Endothelial cell of umbilical vein (primary cell): ENCODE results near the gene SLC35E2B. TPM values are rescaled to one million over a fixed set of nuclear protein-coding genes. Genes with fewer than 3 reads are reported as not detected.
"Not testable (repeated sequence)": the region's sequence is repeated elsewhere in the genome, so short reads cannot be mapped to it uniquely, and the experiment has no call there.

Experiments used
- BruUV-seq: library from RNA; stranded (reverse); fragments of 400-500 nt; replicated peaks from 2 replicates; lab custom pipeline; 2021; lab: Mats Ljungman, UMichigan
- CTCF ChIA-PET: fragments of 300-600, 350-600 bp; sonication (Branson Sonifier 250); formaldehyde crosslinking; loops from one replicate; lab custom pipeline; 2021; ENCODE audit warnings: antibody characterized with exemption, inconsistent platforms; lab: Charles Lee
- POLR2A ChIA-PET: fragments of 300-600, 350-600 bp; sonication (Branson Sonifier 250); formaldehyde crosslinking; loops from one replicate; lab custom pipeline; 2021; ENCODE audit warnings: antibody characterized with exemption, inconsistent platforms; lab: Charles Lee
- DNase-seq: peaks from one replicate; pipeline ENCODE4 v3.0.0-alpha.2; 2011; ENCODE audit warnings: low read depth, low spot score
- FAIRE-seq: peaks from 2 replicates; lab custom pipeline; 2011; peaks lifted over from hg19 to GRCh38; lab: Jason Lieb, UNC
- H2AFZ ChIP-seq: 2 replicates; pipeline ENCODE4 v1.6.0; 2012; ENCODE audit warnings: low read depth, low read length, control low read depth, inconsistent platforms
- H3K27ac ChIP-seq: 2 replicates; pipeline ENCODE4 v1.5.1; 2011; ENCODE audit warnings: low read depth, mild to moderate bottlenecking, control low read depth, low read length, moderate library complexity; ENCODE audit not compliant: insufficient read depth
- H3K27me3 ChIP-seq, 2 experiments: 2 replicates each; pipeline versions ENCODE4 v1.6.0 to v1.6.1; 2011; ENCODE audit warnings: low read length in 2 of 2, mixed read lengths in 1 of 2; ENCODE audit not compliant: control insufficient read depth in 2 of 2, insufficient read depth in 2 of 2
- H3K36me3 ChIP-seq, 2 experiments: 2 replicates in 1 of 2; 3 replicates in 1 of 2; pipeline ENCODE4 v1.5.1; 2011; ENCODE audit warnings: low read length in 2 of 2, mild to moderate bottlenecking in 1 of 2, moderate library complexity in 1 of 2; ENCODE audit not compliant: control insufficient read depth in 2 of 2, insufficient read depth in 2 of 2; ENCODE audit errors: extremely low read depth in 1 of 2
- H3K4me1 ChIP-seq: 3 replicates; pipeline ENCODE4 v1.5.1; 2011; ENCODE audit warnings: mild to moderate bottlenecking, low read length; ENCODE audit not compliant: control insufficient read depth, insufficient read depth; ENCODE audit errors: extremely low read depth
- H3K4me2 ChIP-seq: 2 replicates; pipeline ENCODE4 v1.6.1; 2011; ENCODE audit warnings: low read length, control low read depth, mixed read lengths; ENCODE audit not compliant: insufficient read depth
- H3K4me3 ChIP-seq, 3 experiments: fragments of 200-600 bp in 1 of 3; sonication (generic), shearing (Covaris generic) in 1 of 3; replicated peaks in 1 of 3; 2 replicates each; pipeline ENCODE4 v1.5.1; 2011 to 2016; ENCODE audit warnings: control low read depth in 3 of 3, low read length in 3 of 3, mild to moderate bottlenecking in 2 of 3, inconsistent platforms in 1 of 3, low read depth in 1 of 3, moderate library complexity in 1 of 3; ENCODE audit not compliant: insufficient read depth in 1 of 3
- H3K79me2 ChIP-seq: 2 replicates; pipeline ENCODE4 v1.6.0; 2012; ENCODE audit warnings: low read length, inconsistent platforms; ENCODE audit not compliant: control insufficient read depth, insufficient read depth
- H3K9ac ChIP-seq: replicated peaks from 2 replicates; pipeline ENCODE3; 2011; ENCODE audit warnings: low read length, control low read depth; ENCODE audit not compliant: insufficient read depth; ENCODE audit errors: extremely low read depth
- H3K9me1 ChIP-seq: replicated peaks from 3 replicates; pipeline ENCODE4 v1.6.0; 2011; ENCODE audit warnings: mild to moderate bottlenecking, low read length; ENCODE audit not compliant: control insufficient read depth, insufficient read depth; ENCODE audit errors: extremely low read depth
- H3K9me3 ChIP-seq: replicated peaks from 2 replicates; pipeline ENCODE4 v1.5.1; 2012; ENCODE audit warnings: low read length, inconsistent platforms; ENCODE audit not compliant: control insufficient read depth, insufficient read depth
- H4K20me1 ChIP-seq: replicated peaks from 2 replicates; pipeline ENCODE3; 2011; ENCODE audit warnings: mild to moderate bottlenecking, low read length; ENCODE audit not compliant: control insufficient read depth, insufficient read depth; ENCODE audit errors: extremely low read depth
- dilution Hi-C: fragments of 300-500 bp; cut with MboI; formaldehyde crosslinking; loops from one replicate; pipeline ENCODE4 v1.15.0; 2019; ENCODE audit warnings: low sequenced_read_pairs; ENCODE audit not compliant: extremely low pct_ligation_motif_present
- intact Hi-C: fragments of 100-400 bp; cut with micrococcal nuclease; formaldehyde crosslinking; loops from one replicate; pipeline ENCODE4 v1.10.0; 2022
- polyA plus RNA-seq, 4 experiments: library from polyadenylated mRNA; depleted of rRNA in 3 of 4; stranded (reverse) in 3 of 4; unstranded in 1 of 4; fragments of >200 nt; gene quantifications; 2 replicates each; pipeline versions ENCODE4 v1.2.1 to v1.2.3, GENCODE V29; 2011 to 2012; ENCODE audit warnings: missing spikeins in 1 of 4
- total RNA-seq: library from RNA; stranded (reverse); gene quantifications from 2 replicates; pipeline ENCODE4 v1.2.3, GENCODE V29; 2021

The SLC35E2B gene
- total and polyA plus RNA-seq, 2 donors (not counting 3 experiments of a cell fraction or from before 2014, with no cell fraction given), result 28.0 to 51.2 TPM

DNA sequence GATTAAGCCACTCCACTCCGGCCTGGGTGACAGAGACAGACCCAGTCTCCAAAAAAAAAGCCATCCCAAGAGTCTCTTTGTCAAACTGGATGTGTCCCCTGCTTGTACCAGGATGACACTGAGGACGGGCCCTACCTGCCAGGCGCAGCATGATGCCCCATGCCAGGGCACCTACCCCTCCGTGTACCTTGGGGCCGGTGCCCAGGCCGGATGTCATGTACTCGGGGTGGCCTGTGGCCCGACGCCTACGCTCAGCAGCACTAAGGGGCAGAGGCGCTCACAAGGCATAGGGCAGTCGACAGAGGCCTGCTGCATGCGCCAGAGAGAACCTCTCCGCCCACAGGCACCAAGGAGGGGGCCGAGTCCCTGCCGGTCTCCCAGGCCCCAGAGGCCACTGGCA lies 53.2 kb downstream of the SLC35E2B start:
- H3K9me1 ChIP-seq, H3K36me3 ChIP-seq, DNase-seq, H3K4me3 ChIP-seq, H4K20me1 ChIP-seq, H3K4me1 ChIP-seq, POLR2A ChIA-PET, CTCF ChIA-PET, BruUV-seq, intact Hi-C loops, H3K27ac ChIP-seq, H3K4me2 ChIP-seq, H2AFZ ChIP-seq, dilution Hi-C loops, H3K9ac ChIP-seq, FAIRE-seq, H3K79me2 ChIP-seq, H3K27me3 ChIP-seq, H3K9me3 ChIP-seq: not testable (repeated sequence)

DNA sequence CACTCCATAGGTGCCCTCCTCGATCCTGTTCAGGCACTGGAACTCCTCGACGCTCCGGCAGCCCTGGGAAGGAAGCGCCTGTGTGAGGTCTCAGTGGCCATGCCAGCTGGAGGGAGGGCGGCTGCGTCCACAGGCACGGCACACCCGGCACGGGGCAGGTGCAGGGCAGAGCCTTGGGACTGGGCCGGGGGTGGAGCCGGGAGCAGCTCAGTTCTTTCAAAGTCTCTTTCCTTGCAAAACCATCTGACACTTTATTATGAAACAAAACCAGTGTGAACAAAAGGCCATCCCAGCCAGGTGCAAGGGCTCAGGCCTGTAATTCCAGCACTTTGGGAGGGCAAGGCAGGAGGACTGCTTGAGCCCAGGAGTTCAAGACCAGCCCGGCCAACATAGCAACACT lies 54.1 kb downstream of the SLC35E2B start:
- H2AFZ ChIP-seq, POLR2A ChIA-PET, H3K9ac ChIP-seq, DNase-seq, H3K36me3 ChIP-seq, H4K20me1 ChIP-seq, intact Hi-C loops, H3K9me3 ChIP-seq, BruUV-seq, CTCF ChIA-PET, H3K27ac ChIP-seq, H3K4me2 ChIP-seq, H3K27me3 ChIP-seq, H3K4me1 ChIP-seq, FAIRE-seq, H3K79me2 ChIP-seq, H3K9me1 ChIP-seq, dilution Hi-C loops, H3K4me3 ChIP-seq: not testable (repeated sequence)

DNA sequence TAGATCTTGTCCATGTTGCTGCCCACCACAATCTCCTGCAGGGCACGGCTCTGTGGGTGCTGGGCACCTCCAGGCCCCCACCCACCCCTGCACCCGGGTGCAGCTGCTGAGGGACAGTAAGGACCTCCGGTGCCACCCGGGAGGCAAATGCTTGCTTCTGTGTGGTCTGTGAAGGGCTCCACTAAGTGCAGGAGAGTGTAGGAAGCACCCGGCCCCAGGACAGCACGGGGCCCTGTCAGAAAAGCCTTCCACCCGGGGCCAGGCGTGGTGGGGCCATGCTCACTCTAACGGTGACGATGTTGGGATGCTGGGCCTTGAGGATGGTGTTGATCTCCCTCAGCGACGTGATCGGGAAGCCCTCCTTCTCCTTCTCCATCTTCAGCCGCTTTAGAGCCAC lies 55.1 kb downstream of the SLC35E2B start:
- H4K20me1 ChIP-seq, FAIRE-seq, POLR2A ChIA-PET, H3K9me3 ChIP-seq, H3K36me3 ChIP-seq, H3K27ac ChIP-seq, H3K4me1 ChIP-seq, H3K79me2 ChIP-seq, BruUV-seq, H3K4me2 ChIP-seq, DNase-seq, H3K9ac ChIP-seq, CTCF ChIA-PET, intact Hi-C loops, H3K9me1 ChIP-seq, dilution Hi-C loops, H2AFZ ChIP-seq, H3K4me3 ChIP-seq, H3K27me3 ChIP-seq: not testable (repeated sequence)

DNA sequence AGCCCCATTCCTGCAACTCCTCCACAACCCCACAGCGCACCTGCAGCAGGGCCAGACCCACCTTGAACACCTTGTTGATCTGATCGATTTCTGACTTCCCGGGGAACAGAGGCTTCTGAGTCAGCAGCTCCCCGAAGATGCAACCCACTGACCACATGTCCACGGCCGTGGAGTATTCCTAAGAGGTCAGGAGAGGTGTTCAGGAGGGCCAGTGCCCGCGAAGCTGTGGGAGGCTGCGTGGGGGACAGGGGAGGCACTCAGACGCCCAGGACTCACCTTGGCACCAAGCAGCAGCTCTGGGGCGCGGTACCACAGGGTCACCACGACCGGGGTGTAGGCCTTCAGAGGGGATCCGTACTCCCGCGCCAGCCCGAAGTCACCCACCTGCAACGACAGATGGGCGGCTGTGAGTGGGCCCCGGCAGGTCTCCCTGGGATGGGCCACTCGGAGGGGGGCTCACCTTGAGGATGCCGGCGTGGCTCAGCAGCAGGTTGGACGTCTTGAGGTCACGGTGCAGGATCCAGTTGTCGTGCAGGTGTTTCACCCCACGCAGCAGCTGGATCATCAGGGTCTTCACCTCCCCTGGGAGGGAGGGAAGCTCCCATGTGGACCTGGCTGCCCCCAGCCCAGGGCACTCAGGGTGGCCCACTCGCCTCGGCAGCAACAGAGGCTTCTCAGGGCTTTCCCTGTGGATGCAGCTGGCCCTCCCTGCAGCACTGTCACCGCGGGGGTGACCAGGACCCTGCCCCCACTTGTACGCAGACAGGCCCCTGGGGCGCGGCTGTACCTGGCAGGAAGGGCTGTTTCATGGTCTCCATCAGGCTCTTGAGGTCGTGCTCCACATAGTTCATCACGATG lies 55.7 kb downstream of the SLC35E2B start:
- H2AFZ ChIP-seq, dilution Hi-C loops, POLR2A ChIA-PET, H3K36me3 ChIP-seq, H3K4me3 ChIP-seq, H3K27me3 ChIP-seq, BruUV-seq, CTCF ChIA-PET, H4K20me1 ChIP-seq, FAIRE-seq, H3K9ac ChIP-seq, H3K4me1 ChIP-seq, H3K79me2 ChIP-seq, H3K9me3 ChIP-seq, H3K9me1 ChIP-seq, H3K4me2 ChIP-seq, intact Hi-C loops, H3K27ac ChIP-seq, DNase-seq: not testable (repeated sequence)
